ENCODE results near the gene TNFSF9. TPM values are rescaled to one million over a fixed set of nuclear protein-coding genes. Genes with fewer than 3 reads are reported as not detected.

The TNFSF9 gene
- total RNA-seq, 3 donors from 2014 or later (not counting 1 experiment from before 2014, with no cell fraction given) = 3.3 to 6.0 (median 5.6) TPM

GRCh38 chr19:6570764-6571163 lies 39.9 kb downstream of the TNFSF9 start:
- H3K9me3 Mint-ChIP-seq = peaks cover 0 to 2% of the 10 kb centered on the region in 2 donors
- H3K9me3 ChIP-seq (ENCODE audit: control insufficient read depth, insufficient read depth, low read length) = no peaks in the 10 kb centered on the region
- no peak overlapping the region for H3K4me3 Mint-ChIP-seq

GRCh38 chr19:6571167-6571566 lies 40.3 kb downstream of the TNFSF9 start:
- Histone ChIP-seq H3K9me3 (ENCODE audit: control insufficient read depth, insufficient read depth, low read length) (no peaks in the 10 kb centered on the region), H3K4me1 (ENCODE audit: control insufficient read depth, insufficient read depth, low read length) (no peaks in the 10 kb centered on the region), H3K27me3 (ENCODE audit: control insufficient read depth, insufficient read depth, low read length) (peaks cover 8% of the 10 kb centered on the region), H3K36me3 (ENCODE audit: control insufficient read depth, insufficient read depth, low read length) (no peaks in the 10 kb centered on the region), H3K4me3 (ENCODE audit: low read length) (no peak overlapping the region), H3K27ac (ENCODE audit: low read length) (no peak overlapping the region)
- Mint-ChIP-seq H3K4me3 (no peak overlapping the region), H3K9me3 (peaks cover 0 to 2% of the 10 kb centered on the region in 2 donors), H3K4me1 (no peaks in the 10 kb centered on the region), H3K27me3 (ENCODE audit: low read depth in 2 of 2) (peaks cover 14 to 29% of the 10 kb centered on the region in 2 donors), H3K36me3 (peaks cover 4% of the 10 kb centered on the region), H3K27ac (no peak overlapping the region)
- intact Hi-C loops (cut with micrococcal nuclease) = no loop called here
- ATAC-seq (no peak), DNase-seq (no peak)
- no peak for TF ChIP-seq CTCF (IDR thresholded peaks at IDR 0.05)

More at GRCh38 chr19:6570764-6571163, 39.9 kb downstream of the TNFSF9 start:
- Mint-ChIP-seq H3K27ac (no peak overlapping the region), H3K4me1 (no peaks in the 10 kb centered on the region), H3K36me3 (peaks cover 4% of the 10 kb centered on the region), H3K27me3 (ENCODE audit: low read depth in 2 of 2) (peaks cover 14 to 31% of the 10 kb centered on the region in 2 donors)
- Histone ChIP-seq H3K36me3 (ENCODE audit: control insufficient read depth, insufficient read depth, low read length) (no peaks in the 10 kb centered on the region), H3K27ac (ENCODE audit: low read length) (no peak overlapping the region), H3K4me3 (ENCODE audit: low read length) (no peak overlapping the region), H3K27me3 (ENCODE audit: control insufficient read depth, insufficient read depth, low read length) (peaks cover 8% of the 10 kb centered on the region), H3K4me1 (ENCODE audit: control insufficient read depth, insufficient read depth, low read length) (no peaks in the 10 kb centered on the region)
- intact Hi-C loops (cut with micrococcal nuclease) = no loop called here
- ATAC-seq (no peak), DNase-seq (no peak)
- 82% methylated on average over 3 of the region's 3 CpGs for WGBS (ENCODE audit: insufficient coverage)
- no peak for TF ChIP-seq CTCF (IDR thresholded peaks at IDR 0.05)

GRCh38 chr19:6572217-6572616 lies 41.4 kb downstream of the TNFSF9 start:
- no peak overlapping the region for H3K27ac ChIP-seq (ENCODE audit: low read length)
- H3K9me3 ChIP-seq (ENCODE audit: control insufficient read depth, insufficient read depth, low read length) = no peaks in the 10 kb centered on the region
- peaks cover 14 to 23% of the 10 kb centered on the region in 2 donors for H3K27me3 Mint-ChIP-seq (ENCODE audit: low read depth in 2 of 2)
- no peak overlapping the region for H3K4me3 Mint-ChIP-seq
- H3K27me3 ChIP-seq (ENCODE audit: control insufficient read depth, insufficient read depth, low read length) = peaks cover 8% of the 10 kb centered on the region
- no peak overlapping the region for H3K27ac Mint-ChIP-seq
- no peak for TF ChIP-seq CTCF (IDR thresholded peaks at IDR 0.05)
- no peak overlapping the region for H3K4me3 ChIP-seq (ENCODE audit: low read length)
- intact Hi-C loops (cut with micrococcal nuclease) = no loop called here
- H3K4me1 Mint-ChIP-seq = no peaks in the 10 kb centered on the region
- ATAC-seq (peak in 1 of 3 donors; percentile 39), DNase-seq (no peak)
- peaks cover 4% of the 10 kb centered on the region for H3K36me3 Mint-ChIP-seq
- peaks cover 0 to 2% of the 10 kb centered on the region in 2 donors for H3K9me3 Mint-ChIP-seq
- no peaks in the 10 kb centered on the region for H3K36me3 ChIP-seq (ENCODE audit: control insufficient read depth, insufficient read depth, low read length)
- H3K4me1 ChIP-seq (ENCODE audit: control insufficient read depth, insufficient read depth, low read length) = peaks cover 6% of the 10 kb centered on the region
- 40% methylated on average over 2 of the region's 4 CpGs for WGBS (ENCODE audit: insufficient coverage)

- H3K4me3 Mint-ChIP-seq = no peak overlapping the region
- peaks cover 4% of the 10 kb centered on the region for H3K36me3 Mint-ChIP-seq
- no peak overlapping the region for H3K27ac Mint-ChIP-seq
- Histone ChIP-seq H3K4me3 (ENCODE audit: low read length) (no peak overlapping the region), H3K4me1 (ENCODE audit: control insufficient read depth, insufficient read depth, low read length) (peaks cover 10% of the 10 kb centered on the region), H3K9me3 (ENCODE audit: control insufficient read depth, insufficient read depth, low read length) (no peaks in the 10 kb centered on the region), H3K36me3 (ENCODE audit: control insufficient read depth, insufficient read depth, low read length) (no peaks in the 10 kb centered on the region), H3K27ac (ENCODE audit: low read length) (no peak overlapping the region), H3K27me3 (ENCODE audit: control insufficient read depth, insufficient read depth, low read length) (peaks cover 8% of the 10 kb centered on the region)
- TF ChIP-seq CTCF (IDR thresholded peaks at IDR 0.05) = no peak
- 100% methylated on average over 1 of the region's 1 CpG for WGBS (ENCODE audit: insufficient coverage)
- intact Hi-C loops (cut with micrococcal nuclease) = no loop called here
- DNase-seq = no peak
- ATAC-seq = no peak
- H3K9me3 Mint-ChIP-seq = peaks cover 0 to 2% of the 10 kb centered on the region in 2 donors
- no peaks in the 10 kb centered on the region for H3K4me1 Mint-ChIP-seq
- H3K27me3 Mint-ChIP-seq (ENCODE audit: low read depth in 2 of 2) = peaks cover 14 to 18% of the 10 kb centered on the region in 2 donors
Observed at GRCh38 chr19:6573350-6573749, 42.5 kb downstream of the TNFSF9 start.
